Measurements from ENCODE around the gene STARD8.
"Not testable (repeated sequence)": the region's sequence is repeated elsewhere in the genome, so short reads cannot be mapped to it uniquely, and the experiment has no call there.

The STARD8 gene

GRCh38 chrX:68654693-68655092 is 7.2 kb downstream of the STARD8 start:
- no peak for TF ChIP-seq CTCF (IDR thresholded peaks at IDR 0.05; ENCODE audit: low read depth, low read length)
- no peak for TF ChIP-seq MAX (IDR thresholded peaks at IDR 0.05; ENCODE audit: low read depth, low read length)
- no peak for TF ChIP-seq MYC (IDR thresholded peaks at IDR 0.05; ENCODE audit: low read depth, low read length)
- TF ChIP-seq POLR2A (IDR thresholded peaks at IDR 0.05; ENCODE audit: extremely low read depth, insufficient read length), result no peak
- DNase-seq (ENCODE audit: low read depth), result no peak
- H3K4me3 ChIP-seq (ENCODE audit: low read depth, low read length), result no peak overlapping the region

GRCh38 chrX:68656473-68656872 is 9.0 kb downstream of the STARD8 start:
- not testable (repeated sequence) for DNase-seq (ENCODE audit: low read depth); H3K4me3 ChIP-seq (ENCODE audit: low read depth, low read length)

GRCh38 chrX:68658530-68658929 is 11.1 kb downstream of the STARD8 start:
- DNase-seq (ENCODE audit: low read depth), result no peak
- no peak overlapping the region for H3K4me3 ChIP-seq (ENCODE audit: low read depth, low read length)
- TF ChIP-seq MAX (IDR thresholded peaks at IDR 0.05; ENCODE audit: low read depth, low read length), result no peak
- TF ChIP-seq MYC (IDR thresholded peaks at IDR 0.05; ENCODE audit: low read depth, low read length), result no peak
- no peak for TF ChIP-seq CTCF (IDR thresholded peaks at IDR 0.05; ENCODE audit: low read depth, low read length)
- no peak for TF ChIP-seq POLR2A (IDR thresholded peaks at IDR 0.05; ENCODE audit: extremely low read depth, insufficient read length)

GRCh38 chrX:68659385-68659784 is 11.9 kb downstream of the STARD8 start:
- no peak overlapping the region for H3K4me3 ChIP-seq (ENCODE audit: low read depth, low read length)
- no peak for DNase-seq (ENCODE audit: low read depth)
- TF ChIP-seq POLR2A (IDR thresholded peaks at IDR 0.05; ENCODE audit: extremely low read depth, insufficient read length) (no peak), MYC (IDR thresholded peaks at IDR 0.05; ENCODE audit: low read depth, low read length) (no peak), CTCF (IDR thresholded peaks at IDR 0.05; ENCODE audit: low read depth, low read length) (no peak), MAX (IDR thresholded peaks at IDR 0.05; ENCODE audit: low read depth, low read length) (no peak)

- no peak for TF ChIP-seq POLR2A (IDR thresholded peaks at IDR 0.05; ENCODE audit: extremely low read depth, insufficient read length)
- TF ChIP-seq MAX (IDR thresholded peaks at IDR 0.05; ENCODE audit: low read depth, low read length), result no peak
- no peak for TF ChIP-seq CTCF (IDR thresholded peaks at IDR 0.05; ENCODE audit: low read depth, low read length)
- TF ChIP-seq MYC (IDR thresholded peaks at IDR 0.05; ENCODE audit: low read depth, low read length), result no peak
- H3K4me3 ChIP-seq (ENCODE audit: low read depth, low read length), result no peak overlapping the region
- no peak for DNase-seq (ENCODE audit: low read depth)
These were observed 12.3 kb downstream of the STARD8 start for GRCh38 chrX:68659786-68660185.

GRCh38 chrX:68660746-68661145 is 13.3 kb downstream of the STARD8 start:
- TF ChIP-seq MAX (IDR thresholded peaks at IDR 0.05; ENCODE audit: low read depth, low read length) (no peak), POLR2A (IDR thresholded peaks at IDR 0.05; ENCODE audit: extremely low read depth, insufficient read length) (no peak), MYC (IDR thresholded peaks at IDR 0.05; ENCODE audit: low read depth, low read length) (no peak), CTCF (IDR thresholded peaks at IDR 0.05; ENCODE audit: low read depth, low read length) (no peak)
- H3K4me3 ChIP-seq (ENCODE audit: low read depth, low read length), result no peak overlapping the region
- DNase-seq (ENCODE audit: low read depth), result no peak
